Endothelial cell (in vitro differentiated cells): ENCODE data around the gene ATXN1. TPM values are rescaled to one million over a fixed set of nuclear protein-coding genes. Genes with fewer than 3 reads are reported as not detected.
A peak's percentile ranks its signal among the peaks of the same experiment; 100 is the strongest.

ENCODE experiments used
- DNase-seq: peaks from one replicate; pipeline ENCODE4 v3.0.0; 2021; ENCODE audit warnings: low spot score
- H3K27ac Mint-ChIP-seq: one replicate; pipeline ENCODE4 v1.8.0; 2021; ENCODE audit warnings: mixed read lengths, inconsistent platforms; ENCODE audit not compliant: unreplicated experiment
- H3K27me3 Mint-ChIP-seq: one replicate; pipeline ENCODE4 v1.8.0; 2021; ENCODE audit warnings: mild to moderate bottlenecking, moderate library complexity, mixed read lengths, inconsistent platforms; ENCODE audit not compliant: unreplicated experiment
- H3K36me3 Mint-ChIP-seq: one replicate; pipeline ENCODE4 v1.8.0; 2021; ENCODE audit warnings: mild to moderate bottlenecking, low read depth, mixed read lengths, inconsistent platforms; ENCODE audit not compliant: unreplicated experiment
- H3K4me1 Mint-ChIP-seq: one replicate; pipeline ENCODE4 v1.8.0; 2021; ENCODE audit warnings: mild to moderate bottlenecking, mixed read lengths, inconsistent platforms; ENCODE audit not compliant: unreplicated experiment
- H3K4me3 Mint-ChIP-seq: one replicate; pipeline ENCODE4 v1.8.0; 2021; ENCODE audit warnings: mild to moderate bottlenecking, mixed read lengths, inconsistent platforms; ENCODE audit not compliant: unreplicated experiment
- H3K9me3 Mint-ChIP-seq: one replicate; pipeline ENCODE4 v1.8.0; 2021; ENCODE audit warnings: mixed read lengths, inconsistent platforms; ENCODE audit not compliant: unreplicated experiment
- total RNA-seq: library from RNA; stranded (reverse); fragmentation: NEBNext Ultra II Directional; extraction: Animal tissue kit (Norgen Biotek cat#: 25700); gene quantifications from one replicate; pipeline ENCODE4 v1.2.1, GENCODE V29; 2021; ENCODE audit not compliant: unreplicated experiment
- TF ChIP-seq, protein P1 (sequence below): fragments of 200-600 bp; sonication (generic); IDR thresholded peaks from one replicate; pipeline ENCODE4 v1.5.0; 2021; ENCODE audit warnings: antibody characterized with exemption; ENCODE audit not compliant: unreplicated experiment

ATXN1 gene
- total RNA-seq, 1 donor from 2014 or later = 18.7 TPM

GRCh38 chr6:16766043-16766536, 4.8 kb upstream of the ATXN1 start:
- TF ChIP-seq, protein P1, sequence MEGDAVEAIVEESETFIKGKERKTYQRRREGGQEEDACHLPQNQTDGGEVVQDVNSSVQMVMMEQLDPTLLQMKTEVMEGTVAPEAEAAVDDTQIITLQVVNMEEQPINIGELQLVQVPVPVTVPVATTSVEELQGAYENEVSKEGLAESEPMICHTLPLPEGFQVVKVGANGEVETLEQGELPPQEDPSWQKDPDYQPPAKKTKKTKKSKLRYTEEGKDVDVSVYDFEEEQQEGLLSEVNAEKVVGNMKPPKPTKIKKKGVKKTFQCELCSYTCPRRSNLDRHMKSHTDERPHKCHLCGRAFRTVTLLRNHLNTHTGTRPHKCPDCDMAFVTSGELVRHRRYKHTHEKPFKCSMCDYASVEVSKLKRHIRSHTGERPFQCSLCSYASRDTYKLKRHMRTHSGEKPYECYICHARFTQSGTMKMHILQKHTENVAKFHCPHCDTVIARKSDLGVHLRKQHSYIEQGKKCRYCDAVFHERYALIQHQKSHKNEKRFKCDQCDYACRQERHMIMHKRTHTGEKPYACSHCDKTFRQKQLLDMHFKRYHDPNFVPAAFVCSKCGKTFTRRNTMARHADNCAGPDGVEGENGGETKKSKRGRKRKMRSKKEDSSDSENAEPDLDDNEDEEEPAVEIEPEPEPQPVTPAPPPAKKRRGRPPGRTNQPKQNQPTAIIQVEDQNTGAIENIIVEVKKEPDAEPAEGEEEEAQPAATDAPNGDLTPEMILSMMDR = no peak
- Mint-ChIP-seq H3K4me1 (peaks cover 4% of the 10 kb centered on the region), H3K27me3 (peaks cover under 1% of the 10 kb centered on the region), H3K36me3 (peaks cover 2% of the 10 kb centered on the region), H3K4me3 (no peak overlapping the region), H3K9me3 (no peaks in the 10 kb centered on the region), H3K27ac (no peak overlapping the region)
- DNase-seq = no peak

DNA sequence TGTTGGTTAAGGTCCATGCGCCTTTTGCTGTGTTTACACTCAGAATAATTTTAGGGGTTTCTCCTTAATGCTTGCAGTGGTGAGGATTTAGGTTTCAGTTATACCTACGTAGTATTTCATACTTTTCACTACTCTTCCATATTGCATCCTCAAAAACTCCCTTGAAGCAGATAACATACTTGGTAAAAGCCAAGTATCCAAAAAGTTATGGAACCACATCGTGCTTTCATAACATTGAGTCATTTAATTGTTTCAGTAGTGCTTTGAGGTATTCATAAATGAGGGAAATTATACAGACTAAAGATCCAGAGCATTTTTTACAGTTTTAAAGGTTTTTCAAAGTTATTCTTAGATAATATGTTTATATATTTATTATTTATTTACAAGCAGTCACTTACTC, 4.0 kb upstream of the ATXN1 start:
- TF ChIP-seq, protein P1 = no peak
- Mint-ChIP-seq H3K4me1 (peaks cover 6% of the 10 kb centered on the region), H3K36me3 (peaks cover 3% of the 10 kb centered on the region), H3K27ac (no peak overlapping the region), H3K27me3 (peaks cover 2% of the 10 kb centered on the region), H3K4me3 (no peak overlapping the region), H3K9me3 (no peaks in the 10 kb centered on the region)
- no peak for DNase-seq

- no peak for DNase-seq
- peaks cover 3% of the 10 kb centered on the region for H3K36me3 Mint-ChIP-seq
- H3K27ac Mint-ChIP-seq = no peak overlapping the region
- H3K4me1 Mint-ChIP-seq = peaks cover 9% of the 10 kb centered on the region
- TF ChIP-seq, protein P1 = no peak
- H3K4me3 Mint-ChIP-seq = no peak overlapping the region
- peaks cover 2% of the 10 kb centered on the region for H3K27me3 Mint-ChIP-seq
- no peaks in the 10 kb centered on the region for H3K9me3 Mint-ChIP-seq
Measured at GRCh38 chr6:16764188-16764950, 3.1 kb upstream of the ATXN1 start.

GRCh38 chr6:16762550-16763477, 1.6 kb upstream of the ATXN1 start:
- Mint-ChIP-seq H3K27me3 (peaks cover 5% of the 10 kb centered on the region), H3K36me3 (peaks cover 3% of the 10 kb centered on the region), H3K4me3 (peak overlapping the region; percentile 95), H3K27ac (no peak overlapping the region), H3K4me1 (peaks cover 18% of the 10 kb centered on the region), H3K9me3 (no peaks in the 10 kb centered on the region)
- TF ChIP-seq, protein P1 = peak; percentile 58
- peak; percentile 11 for DNase-seq
